LNCAP (cell line): ENCODE measurements around the gene RNF168.

ENCODE experiments used
- CTCF ChIP-seq: fragments of 450-650 bp; IDR thresholded peaks from 2 replicates; pipeline ENCODE4 v1.5.1; 2017; ENCODE audit warnings: mild to moderate bottlenecking

RNF168 gene

GRCh38 chr3:196533260-196533681 lies 29.7 kb upstream of the RNF168 start:
- no peak for TF ChIP-seq CTCF

- TF ChIP-seq CTCF = no peak
Measured at GRCh38 chr3:196531418-196531817, 27.9 kb upstream of the RNF168 start.

- TF ChIP-seq CTCF = peak; percentile 50
Measured at GRCh38 chr3:196528639-196529233, 25.2 kb upstream of the RNF168 start.

GRCh38 chr3:196525141-196525540 lies 21.6 kb upstream of the RNF168 start:
- no peak for TF ChIP-seq CTCF

- TF ChIP-seq CTCF = no peak
Measured at GRCh38 chr3:196524527-196524926, 21.0 kb upstream of the RNF168 start.

- no peak for TF ChIP-seq CTCF
Measured at GRCh38 chr3:196523841-196524240, 20.3 kb upstream of the RNF168 start.

- no peak for TF ChIP-seq CTCF
Measured at GRCh38 chr3:196519718-196520082, 16.1 kb upstream of the RNF168 start.
